Measurements from ENCODE around the gene CYP4F22. TPM values are rescaled to one million over a fixed set of nuclear protein-coding genes. Genes with fewer than 3 reads are reported as not detected.

CYP4F22 gene
- total RNA-seq, result not detected in 2 replicates

GRCh38 chr19:15508035-15508710 is at the start of gene CYP4F22:
Gene CYP4F22, plus strand, starts transcription at chr19:15508525. Its CDS starts 16,812 bp downstream, at chr19:15525337.

DNA sequence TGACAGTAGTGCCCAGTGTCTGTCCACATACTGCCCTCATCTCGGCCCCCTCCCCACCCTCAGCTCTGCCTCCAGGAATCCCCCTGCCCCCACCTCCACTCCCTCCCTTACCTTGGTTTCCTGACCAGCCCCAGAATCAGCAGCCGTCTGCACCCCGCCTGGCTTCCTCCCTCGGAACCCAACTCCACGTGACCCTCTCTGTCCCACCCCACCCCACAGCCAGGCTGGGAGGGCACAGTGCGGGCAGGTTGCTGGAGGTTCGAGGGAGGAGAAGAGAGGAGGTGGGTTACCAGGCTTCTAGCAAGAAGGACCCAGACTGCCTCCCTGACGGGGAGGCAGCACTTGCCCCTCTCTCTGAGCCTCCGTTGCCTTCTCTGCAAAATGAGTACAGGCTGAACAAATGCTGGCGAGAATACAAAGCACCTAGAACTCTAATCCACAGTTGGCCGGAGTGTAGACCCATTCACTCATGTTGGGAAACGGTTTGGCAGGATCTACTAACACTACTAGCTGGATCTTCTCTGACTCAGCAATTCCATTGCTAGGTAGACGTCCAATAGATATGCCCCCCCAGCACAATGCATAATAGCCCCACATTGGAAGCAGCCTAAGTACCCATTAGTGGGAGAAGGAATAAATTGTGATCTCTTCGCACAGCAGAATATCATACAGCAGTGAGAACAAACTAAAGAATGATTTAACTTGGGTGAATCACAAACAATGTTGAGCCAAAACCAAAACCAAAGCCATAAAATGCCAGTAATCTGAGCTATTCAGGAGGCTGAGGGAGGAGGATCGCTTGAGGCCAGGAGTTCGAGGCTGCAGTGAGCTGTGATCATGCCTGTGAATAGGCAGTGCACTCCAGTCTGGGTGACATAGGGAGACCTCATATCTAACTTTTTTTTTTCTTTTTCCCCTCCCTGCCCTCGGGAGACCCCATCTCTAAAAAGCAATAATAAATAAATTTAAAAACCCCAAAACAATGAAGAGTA is 43.6 kb upstream of the CYP4F22 start, which contains the start of gene RASAL3:
RASAL3 (minus strand) TSS at position 151 of the 992 bp plus-strand sequence. CDS start 186 bp downstream, outside the sequence.

DNA sequence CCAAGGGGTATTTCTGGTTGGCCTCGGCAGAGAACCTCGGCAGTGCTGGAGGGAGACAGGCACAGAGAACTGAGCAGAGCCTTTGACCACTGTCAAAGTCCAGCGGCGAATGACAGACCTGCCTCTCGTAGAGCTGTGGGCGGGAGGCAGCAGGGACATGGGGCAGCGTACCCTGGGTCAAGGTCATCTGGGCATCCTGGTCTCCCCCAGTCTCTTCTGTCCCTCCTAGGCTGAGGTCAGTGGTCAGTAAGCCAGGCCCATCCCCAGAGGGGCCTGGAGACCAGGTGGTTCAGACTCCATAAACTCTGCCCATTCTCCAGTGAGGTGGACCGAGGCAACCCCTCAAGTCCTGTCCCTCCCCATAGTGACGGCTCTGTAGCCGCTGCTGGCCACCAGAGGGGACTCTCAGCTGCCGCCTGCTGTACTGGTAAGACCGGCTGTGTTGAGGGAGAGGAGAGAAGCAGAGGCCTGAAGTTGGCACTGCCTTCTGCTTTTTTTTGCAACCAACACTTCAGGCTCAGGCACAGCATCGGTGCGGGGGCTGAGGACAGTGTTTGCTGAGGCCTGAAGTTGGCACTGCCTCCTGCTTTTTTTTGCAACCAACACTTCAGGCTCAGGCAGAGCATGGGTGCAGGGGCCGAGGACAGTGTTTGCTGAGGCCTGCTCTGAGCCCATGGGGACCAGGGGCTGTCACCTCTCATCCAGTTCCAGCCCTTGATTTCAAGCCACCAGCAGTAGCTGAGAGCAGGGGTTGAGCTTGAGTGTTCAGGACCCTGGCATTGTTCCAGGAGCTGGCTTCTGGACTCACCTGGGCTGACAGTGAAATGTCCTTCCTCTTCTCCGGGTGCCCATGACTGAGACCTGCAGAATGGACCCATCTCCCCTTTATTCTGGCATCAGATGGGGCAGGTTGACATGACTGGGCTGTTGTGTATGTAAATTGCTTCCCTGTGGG is 28.7 kb upstream of the CYP4F22 start, which contains the start of gene PGLYRP2:
PGLYRP2 (minus strand) TSS at position 111 of the 955 bp plus-strand sequence. CDS start 130 bp downstream, outside the sequence.

Other genes with a start within 250 kb of the CYP4F22 start
- 26.8 and 28.7 TPM in 2 replicates for gene BRD4, start 176.0 kb upstream of the CYP4F22 start, total RNA-seq
- gene AKAP8, start 128.7 kb upstream of the CYP4F22 start, total RNA-seq, result 23.9 and 27.5 TPM in 2 replicates
- gene AKAP8L, start 89.5 kb upstream of the CYP4F22 start, total RNA-seq, result 49.5 and 64.7 TPM in 2 replicates
- 13.3 and 14.6 TPM in 2 replicates for gene WIZ, start 58.6 kb upstream of the CYP4F22 start, total RNA-seq
- 0.39 TPM in 1 of 2 replicates, not detected in the other for gene RASAL3, start 44.0 kb upstream of the CYP4F22 start, total RNA-seq
- not detected in 2 replicates for gene PGLYRP2, start 29.0 kb upstream of the CYP4F22 start, total RNA-seq
- not detected in 2 replicates for gene CYP4F8, start 106.7 kb downstream of the CYP4F22 start, total RNA-seq
- under 0.01 TPM in 1 of 2 replicates, not detected in the other for gene CYP4F3, start 132.4 kb downstream of the CYP4F22 start, total RNA-seq
- not detected in 2 replicates for gene CYP4F12, start 164.6 kb downstream of the CYP4F22 start, total RNA-seq
- gene OR10H2, start 219.5 kb downstream of the CYP4F22 start, total RNA-seq, result not detected in 2 replicates
- gene OR10H3, start 229.5 kb downstream of the CYP4F22 start, total RNA-seq, result not detected in 2 replicates

Data from placental epithelial cell (primary cell).